Activated CD8-positive, alpha-beta T cell treated with anti-CD3 and anti-CD28 coated beads, Interleukin-2, amount 10 ng/mL, durations not matched to agents 7 days and 5 days (primary cell): ENCODE measurements around the gene ZFP42. TPM values are rescaled to one million over a fixed set of nuclear protein-coding genes. Genes with fewer than 3 reads are reported as not detected.

Source experiments
- ATAC-seq: fragments of 150-1000 bp; cut with Tn5 transposase; one replicate; pipeline ENCODE4 v1.10.0; 2021; ENCODE audit warnings: moderate library complexity
- CTCF ChIA-PET: fragments of 350-600 bp; sonication (Branson Sonifier 250); formaldehyde crosslinking; loops from one replicate; lab custom pipeline; 2021; ENCODE audit warnings: antibody characterized with exemption; lab: Charles Lee
- POLR2A ChIA-PET: fragments of 350-600 bp; sonication (Branson Sonifier 250); formaldehyde crosslinking; loops from one replicate; lab custom pipeline; 2021; ENCODE audit warnings: antibody characterized with exemption; lab: Charles Lee
- DNase-seq: peaks from one replicate; pipeline ENCODE4 v3.0.0-alpha.2; 2020
- H3K27ac Mint-ChIP-seq: one replicate; pipeline ENCODE4 v1.8.0; 2021; ENCODE audit warnings: mild to moderate bottlenecking, mixed read lengths
- H3K27me3 Mint-ChIP-seq: one replicate; pipeline ENCODE4 v1.8.0; 2021; ENCODE audit warnings: low read depth, mixed read lengths
- H3K36me3 Mint-ChIP-seq: one replicate; pipeline ENCODE4 v1.8.0; 2021; ENCODE audit warnings: low read depth, mixed read lengths
- H3K4me1 Mint-ChIP-seq: one replicate; pipeline ENCODE4 v1.8.0; 2021; ENCODE audit warnings: low read depth, mixed read lengths
- H3K4me3 Mint-ChIP-seq: one replicate; pipeline ENCODE4 v1.8.0; 2021; ENCODE audit warnings: mild to moderate bottlenecking, mixed read lengths
- H3K9me3 Mint-ChIP-seq: one replicate; pipeline ENCODE4 v1.8.0; 2022; ENCODE audit warnings: mixed read lengths; ENCODE audit not compliant: insufficient read depth
- total RNA-seq, 2 experiments: library from RNA; stranded (reverse); gene quantifications; one replicate each; pipeline ENCODE4 v1.2.3, GENCODE V29; 2021

The ZFP42 gene
- total RNA-seq, 2 experiments from 2014 or later, result not detected

DNA sequence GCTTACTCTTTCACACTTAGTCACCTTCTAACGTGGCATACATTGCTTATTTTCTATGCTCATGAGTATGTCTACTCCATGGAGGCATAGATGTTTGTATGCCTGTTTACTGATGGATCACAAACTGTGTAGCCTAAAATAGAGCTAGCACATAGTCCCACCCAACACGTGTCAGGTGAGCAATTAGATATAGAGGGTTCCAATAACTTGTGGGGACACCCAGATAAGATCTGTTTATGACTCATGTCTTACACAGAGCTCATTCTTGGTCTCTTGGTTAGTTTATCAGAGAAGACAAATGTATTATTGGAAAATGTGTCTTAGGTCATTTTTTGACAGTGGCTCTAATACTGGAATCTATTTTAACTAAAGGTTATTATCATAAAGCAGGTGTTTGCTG, 6.8 kb downstream of the ZFP42 start:
- H3K4me1 Mint-ChIP-seq, result no peaks in the 10 kb centered on the region
- no peak overlapping the region for H3K4me3 Mint-ChIP-seq
- ATAC-seq (no peak), DNase-seq (no peak)
- H3K27ac Mint-ChIP-seq, result no peak overlapping the region
- H3K27me3 Mint-ChIP-seq, result no peaks in the 10 kb centered on the region
- H3K36me3 Mint-ChIP-seq, result no peaks in the 10 kb centered on the region
- ChIA-PET CTCF (no interaction called here), POLR2A (no interaction called here)
- peaks cover 13% of the 10 kb centered on the region for H3K9me3 Mint-ChIP-seq

DNA sequence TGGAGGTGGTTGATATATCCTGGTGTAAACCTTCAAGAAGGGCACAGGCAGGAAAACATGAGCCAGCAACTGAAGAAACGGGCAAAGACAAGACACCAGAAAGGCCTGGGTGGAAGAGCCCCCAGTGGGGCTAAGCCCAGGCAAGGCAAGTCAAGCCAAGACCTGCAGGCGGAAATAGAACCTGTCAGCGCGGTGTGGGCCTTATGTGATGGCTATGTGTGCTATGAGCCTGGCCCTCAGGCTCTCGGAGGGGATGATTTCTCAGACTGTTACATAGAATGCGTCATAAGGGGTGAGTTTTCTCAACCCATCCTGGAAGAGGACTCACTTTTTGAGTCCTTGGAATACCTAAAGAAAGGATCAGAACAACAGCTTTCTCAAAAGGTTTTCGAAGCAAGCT, 7.2 kb downstream of the ZFP42 start:
- H3K4me1 Mint-ChIP-seq, result no peaks in the 10 kb centered on the region

DNA sequence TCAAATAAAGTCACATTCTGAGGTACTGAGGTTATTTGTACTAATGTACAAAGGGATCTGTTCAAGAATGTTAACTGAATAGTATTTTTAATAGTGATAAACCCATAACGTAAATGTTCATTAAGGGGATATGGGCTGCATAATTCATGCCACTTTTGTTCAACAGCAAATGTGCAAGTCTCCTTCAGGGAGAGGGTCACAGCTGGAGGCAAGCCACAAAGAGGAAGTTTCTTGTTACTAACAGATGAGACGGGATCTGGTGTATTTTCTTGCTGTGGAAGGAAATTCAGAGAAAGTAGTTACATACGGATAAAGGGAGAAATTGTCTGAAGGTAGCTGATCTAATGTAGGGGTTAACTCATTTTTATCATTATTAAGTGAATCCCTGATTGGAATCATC, 10.0 kb downstream of the ZFP42 start:
- no peak overlapping the region for H3K27ac Mint-ChIP-seq
- no peaks in the 10 kb centered on the region for H3K36me3 Mint-ChIP-seq
- ChIA-PET CTCF (interaction anchor here (1.1 kb wide), 1 partner anchor 15 kb away, joined by 3 read pairs; no protein-coding TSS in a partner anchor), POLR2A (no interaction called here)
- H3K4me3 Mint-ChIP-seq, result no peak overlapping the region
- peaks cover 12% of the 10 kb centered on the region for H3K9me3 Mint-ChIP-seq
- no peaks in the 10 kb centered on the region for H3K4me1 Mint-ChIP-seq
- no peaks in the 10 kb centered on the region for H3K27me3 Mint-ChIP-seq
- no peak for ATAC-seq
- DNase-seq, result no peak

More for the DNA sequence above, 7.2 kb downstream of the ZFP42 start:
- Mint-ChIP-seq H3K9me3 (peaks cover 9% of the 10 kb centered on the region), H3K27ac (no peak overlapping the region), H3K4me3 (no peak overlapping the region), H3K27me3 (no peaks in the 10 kb centered on the region), H3K36me3 (no peaks in the 10 kb centered on the region)
- no peak for ATAC-seq
- POLR2A ChIA-PET, result no interaction called here
- no peak for DNase-seq
- CTCF ChIA-PET, result no interaction called here

DNA sequence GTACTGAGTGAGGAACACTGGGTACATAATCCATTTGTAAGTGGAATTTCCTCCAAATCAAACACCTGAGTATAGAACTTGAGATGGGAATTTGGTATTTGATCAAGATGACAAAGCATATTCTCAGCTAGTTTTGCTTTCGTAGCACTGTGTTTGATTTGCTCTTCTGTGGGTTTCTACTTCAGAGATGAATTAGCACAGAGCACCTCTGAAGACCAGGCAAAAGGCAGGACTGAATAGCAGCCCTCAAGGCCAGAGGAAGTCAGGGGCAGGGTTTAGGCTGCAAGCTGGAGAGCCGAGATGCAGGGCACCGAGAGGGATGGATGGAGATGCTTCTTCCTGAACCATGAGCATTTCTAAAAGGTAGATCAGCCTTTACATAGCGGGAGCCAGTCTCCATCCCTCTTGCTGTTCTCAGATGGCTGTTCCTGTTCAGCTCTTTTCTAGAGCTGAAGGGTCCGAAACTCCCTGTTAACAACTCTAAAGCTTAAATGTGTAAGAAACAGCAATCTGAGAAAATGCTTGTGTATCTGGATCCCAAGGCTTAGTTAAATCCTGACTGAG, 10.8 kb downstream of the ZFP42 start:
- no peaks in the 10 kb centered on the region for H3K27me3 Mint-ChIP-seq
- ATAC-seq (no peak), DNase-seq (no peak)
- ChIA-PET POLR2A (no interaction called here), CTCF (no interaction called here)
- peaks cover 12% of the 10 kb centered on the region for H3K9me3 Mint-ChIP-seq
- no peaks in the 10 kb centered on the region for H3K36me3 Mint-ChIP-seq
- no peak overlapping the region for H3K27ac Mint-ChIP-seq
- H3K4me1 Mint-ChIP-seq, result no peaks in the 10 kb centered on the region
- no peak overlapping the region for H3K4me3 Mint-ChIP-seq

DNA sequence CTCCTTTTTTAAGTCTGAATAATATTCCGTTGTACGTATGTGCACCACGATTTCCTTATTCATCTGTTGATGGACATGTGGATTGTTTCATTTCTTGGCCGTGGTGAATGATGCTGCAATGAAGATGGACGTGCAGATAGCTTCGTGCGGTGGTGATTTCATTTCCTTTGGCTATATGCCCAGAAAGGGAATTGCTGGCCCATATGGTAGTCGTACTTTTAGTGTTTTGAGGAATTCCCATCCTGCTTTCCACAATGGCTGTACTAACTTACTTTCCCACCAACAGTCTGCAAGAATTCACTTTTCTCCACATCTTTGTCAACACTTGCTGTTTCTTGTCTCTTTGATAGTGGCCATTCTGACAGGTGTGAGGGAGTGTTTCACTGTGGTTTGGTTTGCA, 12.8 kb downstream of the ZFP42 start:
- H3K4me1 Mint-ChIP-seq, result no peaks in the 10 kb centered on the region
- H3K27ac Mint-ChIP-seq, result no peak overlapping the region
- peaks cover 3% of the 10 kb centered on the region for H3K9me3 Mint-ChIP-seq
- POLR2A ChIA-PET, result no interaction called here
- H3K27me3 Mint-ChIP-seq, result no peaks in the 10 kb centered on the region
- DNase-seq, result no peak
- H3K36me3 Mint-ChIP-seq, result no peaks in the 10 kb centered on the region
- no peak for ATAC-seq
- CTCF ChIA-PET, result no interaction called here
- no peak overlapping the region for H3K4me3 Mint-ChIP-seq

DNA sequence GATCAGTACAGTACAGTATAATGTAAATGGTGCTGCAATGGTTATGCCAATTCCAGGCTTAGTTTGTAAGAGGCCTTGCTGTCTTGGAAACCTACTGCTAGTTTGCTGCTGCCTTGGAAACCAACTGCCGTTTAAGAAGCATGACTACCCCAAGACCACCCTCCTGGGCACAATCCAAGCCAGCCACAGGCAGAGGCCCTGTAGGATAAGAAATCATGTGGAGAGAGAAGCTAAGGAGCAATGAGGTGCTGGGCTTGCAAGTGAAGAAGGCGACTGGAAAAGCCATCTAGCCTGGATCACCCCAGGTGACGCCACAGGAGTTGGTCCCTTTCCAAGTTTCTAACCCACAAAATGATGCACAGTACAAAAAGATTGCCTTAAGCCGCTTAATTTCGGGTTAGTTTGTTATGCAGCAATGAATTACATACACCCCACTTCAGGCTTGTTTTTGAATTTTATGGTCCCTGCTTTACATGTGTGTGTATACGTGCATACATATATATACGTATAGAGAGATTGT, 16.9 kb downstream of the ZFP42 start:
- Mint-ChIP-seq H3K27me3 (no peaks in the 10 kb centered on the region), H3K4me1 (no peaks in the 10 kb centered on the region), H3K27ac (no peak overlapping the region), H3K36me3 (no peaks in the 10 kb centered on the region), H3K9me3 (peaks cover 11% of the 10 kb centered on the region), H3K4me3 (no peak overlapping the region)
- POLR2A ChIA-PET, result no interaction called here
- DNase-seq, result no peak
- CTCF ChIA-PET, result no interaction called here
- no peak for ATAC-seq

DNA sequence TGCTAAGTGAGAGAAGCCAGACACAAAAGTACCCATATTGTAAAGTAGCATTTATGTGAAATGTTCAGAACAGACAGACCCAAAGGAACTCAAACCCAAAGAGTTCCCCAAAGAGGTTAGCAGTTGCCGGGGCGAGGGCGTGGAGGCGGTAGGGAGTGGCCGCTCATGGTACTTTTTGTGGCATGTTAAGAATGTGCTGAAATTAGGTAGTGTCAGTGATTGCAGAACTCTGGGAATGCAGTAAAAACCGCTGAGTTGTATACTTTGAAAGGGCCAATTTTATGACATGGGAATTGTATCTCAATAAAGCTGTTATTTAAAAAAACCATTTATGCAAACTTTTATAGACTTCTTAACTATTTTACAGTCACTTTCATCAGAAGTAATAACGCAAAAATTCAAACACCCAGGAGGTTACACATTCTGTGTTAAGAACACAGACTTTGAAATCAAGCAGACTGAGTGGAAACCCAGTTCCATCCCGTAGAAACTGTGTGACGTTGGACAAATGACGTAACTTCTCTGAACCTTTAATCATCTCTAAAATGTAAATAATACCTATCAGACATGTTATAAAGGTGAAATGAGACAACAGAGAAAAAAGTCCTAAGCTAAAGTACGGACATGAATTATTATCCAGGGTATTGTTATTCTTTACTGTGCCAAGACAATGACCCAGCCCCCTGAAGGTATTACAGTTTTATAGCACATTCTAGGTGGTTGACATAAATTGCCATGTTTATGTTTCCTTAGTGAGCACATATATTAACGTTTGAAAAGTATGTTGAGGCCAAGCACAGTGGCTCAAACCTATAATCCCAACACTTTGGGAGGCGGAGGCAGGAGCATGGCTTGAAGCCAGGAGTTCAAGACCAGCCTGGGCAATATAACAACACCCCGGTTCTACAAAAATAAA, 19.7 kb downstream of the ZFP42 start:
- no peak for ATAC-seq
- H3K4me3 Mint-ChIP-seq, result no peak overlapping the region
- H3K27me3 Mint-ChIP-seq, result no peaks in the 10 kb centered on the region
- H3K9me3 Mint-ChIP-seq, result peaks cover 8% of the 10 kb centered on the region
- CTCF ChIA-PET, result no interaction called here
- no peak for DNase-seq
- POLR2A ChIA-PET, result no interaction called here
- H3K27ac Mint-ChIP-seq, result no peak overlapping the region
- no peaks in the 10 kb centered on the region for H3K4me1 Mint-ChIP-seq
- H3K36me3 Mint-ChIP-seq, result no peaks in the 10 kb centered on the region

DNA sequence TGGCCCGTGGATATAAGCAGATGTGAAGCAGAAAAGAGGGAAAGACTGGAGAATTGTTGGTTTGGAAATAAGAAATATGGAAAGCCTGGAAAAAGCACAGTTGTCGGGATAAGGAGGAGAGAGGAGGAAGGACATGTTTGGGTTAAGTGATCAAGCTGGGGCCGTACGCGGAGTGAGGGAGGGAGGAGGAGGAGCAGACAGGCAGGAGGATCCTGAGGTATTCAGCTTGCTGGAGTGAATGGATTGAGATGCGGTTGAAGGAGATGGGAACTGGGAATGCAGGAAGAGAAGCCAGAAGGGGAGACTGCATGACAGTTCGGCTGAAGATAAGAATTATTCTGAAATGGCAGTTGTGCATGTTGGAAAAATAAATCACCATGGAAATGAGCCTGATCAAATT, 21.2 kb downstream of the ZFP42 start:
- no peaks in the 10 kb centered on the region for H3K4me1 Mint-ChIP-seq
- DNase-seq (no peak), ATAC-seq (no peak)
- no peaks in the 10 kb centered on the region for H3K36me3 Mint-ChIP-seq
- no peak overlapping the region for H3K27ac Mint-ChIP-seq
- H3K9me3 Mint-ChIP-seq, result peaks cover 12% of the 10 kb centered on the region
- ChIA-PET POLR2A (no interaction called here), CTCF (no interaction called here)
- no peak overlapping the region for H3K4me3 Mint-ChIP-seq
- H3K27me3 Mint-ChIP-seq, result no peaks in the 10 kb centered on the region

DNA sequence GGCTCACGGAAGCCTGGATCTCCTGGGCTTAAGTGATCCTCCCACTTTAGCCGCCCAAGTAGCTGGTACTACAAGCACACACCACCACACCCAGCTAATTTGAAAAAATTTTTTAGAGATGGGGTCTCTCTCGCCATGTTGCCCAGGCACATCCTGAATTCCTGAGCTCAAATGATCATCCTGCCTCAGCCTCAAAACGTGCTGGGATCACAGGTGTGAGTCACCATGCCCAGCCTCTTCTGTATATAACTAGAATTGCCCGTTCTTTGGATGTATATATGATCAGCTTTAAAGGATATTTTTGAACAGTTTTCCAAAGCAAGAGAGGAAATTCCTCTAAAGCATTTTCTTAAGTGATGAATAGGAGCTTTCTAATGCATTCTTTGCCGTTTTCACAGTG, 22.7 kb downstream of the ZFP42 start:
- peaks cover 12% of the 10 kb centered on the region for H3K9me3 Mint-ChIP-seq
- no peaks in the 10 kb centered on the region for H3K4me1 Mint-ChIP-seq
- DNase-seq (no peak), ATAC-seq (no peak)
- H3K27ac Mint-ChIP-seq, result no peak overlapping the region
- no peaks in the 10 kb centered on the region for H3K27me3 Mint-ChIP-seq
- ChIA-PET CTCF (no interaction called here), POLR2A (no interaction called here)
- H3K4me3 Mint-ChIP-seq, result no peak overlapping the region
- H3K36me3 Mint-ChIP-seq, result no peaks in the 10 kb centered on the region

DNA sequence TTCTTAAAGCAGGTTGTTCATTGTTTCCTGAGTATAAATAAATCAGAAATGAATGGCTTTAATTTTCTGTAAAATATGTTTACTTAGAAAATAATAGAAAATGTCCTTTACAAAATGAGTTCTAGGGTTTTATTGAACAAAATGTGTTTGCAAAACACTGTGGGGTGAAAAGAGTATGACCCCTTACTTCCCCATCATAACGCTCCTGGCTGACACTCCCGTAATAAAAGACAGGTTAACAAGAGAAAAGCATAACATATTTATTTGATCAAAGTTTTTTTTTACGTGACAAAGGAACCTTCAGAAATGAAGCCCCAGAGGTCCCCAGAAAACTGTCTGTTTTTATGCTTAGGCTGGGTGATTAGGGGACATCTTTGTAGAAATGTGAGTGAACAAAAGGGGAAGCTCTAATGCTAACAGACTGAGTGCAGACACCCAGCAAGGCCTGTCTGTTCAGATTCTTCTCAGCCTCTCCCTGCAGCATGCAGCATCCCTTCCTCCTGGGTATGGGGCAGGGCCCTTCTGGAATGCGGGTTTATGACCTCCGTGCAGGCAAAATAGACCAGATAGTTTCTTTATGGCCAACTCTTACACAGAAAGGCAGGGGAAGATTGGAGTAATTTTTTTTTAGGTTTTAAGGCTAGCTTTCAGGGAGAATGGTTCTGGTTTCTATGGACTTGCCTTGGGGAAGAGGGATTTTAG, 26.1 kb downstream of the ZFP42 start:
- no peak for ATAC-seq
- H3K4me3 Mint-ChIP-seq, result no peak overlapping the region
- H3K36me3 Mint-ChIP-seq, result no peaks in the 10 kb centered on the region
- POLR2A ChIA-PET, result no interaction called here
- no peaks in the 10 kb centered on the region for H3K27me3 Mint-ChIP-seq
- CTCF ChIA-PET, result no interaction called here
- peaks cover 4% of the 10 kb centered on the region for H3K9me3 Mint-ChIP-seq
- DNase-seq, result no peak
- no peak overlapping the region for H3K27ac Mint-ChIP-seq
- H3K4me1 Mint-ChIP-seq, result no peaks in the 10 kb centered on the region

DNA sequence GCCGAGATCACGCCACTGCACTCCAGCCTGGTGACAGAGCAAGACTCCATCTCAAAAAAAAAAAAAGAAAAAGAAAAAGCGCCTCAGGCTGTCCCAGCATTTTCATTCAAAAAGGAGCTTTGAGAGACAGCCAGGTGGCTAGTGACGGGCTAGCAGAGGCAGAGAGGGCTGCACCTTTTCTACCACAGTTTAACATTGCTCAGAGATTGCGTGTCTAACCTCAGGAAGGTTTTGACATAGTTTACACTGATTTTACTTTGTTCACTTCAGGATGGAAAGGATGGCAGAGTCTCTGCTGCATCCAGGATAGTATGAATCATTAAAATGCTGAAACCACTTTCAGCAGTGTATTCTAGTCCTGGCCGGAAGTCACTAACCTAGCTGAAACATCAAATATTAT, 28.1 kb downstream of the ZFP42 start:
- Mint-ChIP-seq H3K36me3 (no peaks in the 10 kb centered on the region), H3K27ac (no peak overlapping the region), H3K27me3 (no peaks in the 10 kb centered on the region), H3K4me1 (no peaks in the 10 kb centered on the region), H3K4me3 (no peak overlapping the region), H3K9me3 (peaks cover 4% of the 10 kb centered on the region)
- ChIA-PET POLR2A (no interaction called here), CTCF (no interaction called here)
- no peak for ATAC-seq
- DNase-seq, result no peak

DNA sequence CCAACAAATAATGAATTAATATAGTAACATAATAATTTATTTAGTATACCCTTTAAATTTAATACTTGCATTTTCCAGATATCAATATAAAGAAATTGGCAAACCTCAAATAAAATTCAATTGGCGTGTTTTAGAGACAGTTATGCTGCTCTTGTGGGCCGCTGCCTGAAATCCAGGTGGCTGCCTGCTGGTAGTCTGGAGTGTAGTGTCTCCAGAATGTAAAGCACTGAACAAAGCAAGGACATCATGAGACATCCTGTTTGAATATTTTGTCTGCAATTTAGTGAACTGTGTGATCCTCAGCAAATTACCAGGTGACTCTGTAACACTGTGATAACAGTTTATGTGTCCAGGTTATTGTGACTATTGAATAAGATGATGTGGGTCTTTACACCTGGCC, 29.9 kb downstream of the ZFP42 start:
- Mint-ChIP-seq H3K36me3 (no peaks in the 10 kb centered on the region), H3K4me1 (no peaks in the 10 kb centered on the region), H3K4me3 (no peak overlapping the region), H3K9me3 (peaks cover 4% of the 10 kb centered on the region), H3K27ac (no peak overlapping the region), H3K27me3 (no peaks in the 10 kb centered on the region)
- POLR2A ChIA-PET, result interaction anchor here (0.6 kb wide), 1 partner anchor 52 kb away, joined by 3 read pairs; no protein-coding TSS in a partner anchor
- no peak for ATAC-seq
- CTCF ChIA-PET, result no interaction called here
- DNase-seq, result no peak
